ENCODE measurements around the gene HSCB.

GRCh38 chr22:28730179-28730578, 11.7 kb upstream of the HSCB start:
- TF ChIP-seq POLR2A (IDR thresholded peaks at IDR 0.05; ENCODE audit: low read depth, low read length) (no peak), POLR2AphosphoS5 (IDR thresholded peaks at IDR 0.05; ENCODE audit: low read depth, low read length) (no peak), TAF1 (IDR thresholded peaks at IDR 0.05; ENCODE audit: low read depth, low read length) (no peak), POU2F2 (IDR thresholded peaks at IDR 0.05; ENCODE audit: low read depth, low read length) (no peak), SPI1 (IDR thresholded peaks at IDR 0.05; ENCODE audit: low read depth, low read length) (no peak), PAX5 (IDR thresholded peaks at IDR 0.05; ENCODE audit: insufficient read depth, low read length, severe bottlenecking) (no peak)
